ENCODE results near the gene PPP5C. TPM values are rescaled to one million over a fixed set of nuclear protein-coding genes. Genes with fewer than 3 reads are reported as not detected.
"Not testable (repeated sequence)": the region's sequence is repeated elsewhere in the genome, so short reads cannot be mapped to it uniquely, and the experiment has no call there.

Gene PPP5C
- total RNA-seq, 4 donors from 2014 or later, result 47.4 to 74.9 (median 62.8) TPM

GRCh38 chr19:46431824-46432223 lies 84.9 kb downstream of the PPP5C start:
- Histone ChIP-seq H3K27ac (no peak overlapping the region), H3K4me3 (no peak overlapping the region), H3K4me1 (no peaks in the 10 kb centered on the region), H3K27me3 (peaks cover 0 to 19% (median 18%) of the 10 kb centered on the region in 3 donors), H3K9me3 (no peaks in the 10 kb centered on the region), H3K36me3 (no peaks in the 10 kb centered on the region)
- TF ChIP-seq CTCF (IDR thresholded peaks at IDR 0.05 in 4 of 5, conservative IDR thresholded peaks at IDR 0.05 in 1 of 5), result no peak
- no peak for TF ChIP-seq POLR2A (IDR thresholded peaks at IDR 0.05)
- DNase-seq (no peak), ATAC-seq (no peak)
- intact Hi-C loops (cut with DNase I; ENCODE audit: low total_unique reads) (no loop called here), in situ Hi-C loops (cut with MboI; ENCODE audit: low sequenced_read_pairs in 4 of 4) (no loop called here)

- in situ Hi-C loops (cut with MboI; ENCODE audit: low sequenced_read_pairs in 4 of 4); H3K4me3 ChIP-seq; H3K9me3 ChIP-seq; ATAC-seq; DNase-seq; H3K36me3 ChIP-seq; intact Hi-C loops (cut with DNase I; ENCODE audit: low total_unique reads); H3K4me1 ChIP-seq; H3K27ac ChIP-seq: not testable (repeated sequence)
- peaks cover 0 to 15% (median 14%) of the 10 kb centered on the region in 3 donors for H3K27me3 ChIP-seq
Measured at GRCh38 chr19:46433470-46433869, 86.6 kb downstream of the PPP5C start.

GRCh38 chr19:46435009-46435408 lies 88.1 kb downstream of the PPP5C start:
- DNase-seq (no peak), ATAC-seq (no peak)
- H3K4me3 ChIP-seq, result no peak overlapping the region
- peaks cover 0 to 10% (median 6%) of the 10 kb centered on the region in 3 donors for H3K27me3 ChIP-seq
- H3K9me3 ChIP-seq, result no peaks in the 10 kb centered on the region
- no peak overlapping the region for H3K27ac ChIP-seq
- H3K36me3 ChIP-seq, result no peaks in the 10 kb centered on the region
- intact Hi-C loops (cut with DNase I; ENCODE audit: low total_unique reads) (no loop called here), in situ Hi-C loops (cut with MboI; ENCODE audit: low sequenced_read_pairs in 4 of 4) (no loop called here)
- TF ChIP-seq POLR2A (IDR thresholded peaks at IDR 0.05) (no peak), CTCF (IDR thresholded peaks at IDR 0.05 in 4 of 5, conservative IDR thresholded peaks at IDR 0.05 in 1 of 5) (no peak)
- H3K4me1 ChIP-seq, result no peaks in the 10 kb centered on the region

- ATAC-seq; intact Hi-C loops (cut with DNase I; ENCODE audit: low total_unique reads); H3K4me3 ChIP-seq; H3K9me3 ChIP-seq; H3K4me1 ChIP-seq; H3K27ac ChIP-seq; in situ Hi-C loops (cut with MboI; ENCODE audit: low sequenced_read_pairs in 4 of 4); DNase-seq; H3K36me3 ChIP-seq: not testable (repeated sequence)
- H3K27me3 ChIP-seq, result peaks cover 0 to 10% (median 6%) of the 10 kb centered on the region in 3 donors
Measured at GRCh38 chr19:46435689-46436088, 88.8 kb downstream of the PPP5C start.

Other genes starting within 250 kb of the PPP5C start
- gene IGFL3, start 222.4 kb upstream of the PPP5C start, total RNA-seq, result not detected
- gene IGFL2, start 198.8 kb upstream of the PPP5C start, total RNA-seq, result not detected
- gene IGFL1, start 117.3 kb upstream of the PPP5C start, total RNA-seq, result not detected
- gene HIF3A, start 50.0 kb upstream of the PPP5C start, total RNA-seq, result 10 to 100 TPM in 3 of 4 donors, 1 to 10 TPM in 1; 5.9 to 29.2 (median 13.9) TPM
- gene CCDC8, start 66.5 kb downstream of the PPP5C start, total RNA-seq, result 1 to 10 TPM in 1 of 4 donors, under 1 TPM in 3; 0.46 to 1.6 (median 0.75) TPM
- not detected for gene PNMA8C, start 81.8 kb downstream of the PPP5C start, total RNA-seq
- under 1 TPM in 3 of 4 donors, not detected in 1; 0.13 to 0.83 (median 0.60) TPM for gene PNMA8A, start 124.5 kb downstream of the PPP5C start, total RNA-seq
- gene PNMA8B, start 148.8 kb downstream of the PPP5C start, total RNA-seq, result under 1 TPM; 0.07 to 0.18 (median 0.15) TPM

Measured in gastrocnemius medialis (tissue), 4 donors.